Dedifferentiated amniotic fluid mesenchymal stem cell (primary cell): ENCODE results near the gene FOXO4.

ENCODE experiments used
- DNase-seq: peaks from one replicate; pipeline ENCODE4 v3.0.0-alpha.2; 2016; ENCODE audit errors: extremely low spot score

FOXO4 gene

GRCh38 chrX:71098951-71099506 is 3.4 kb downstream of the FOXO4 start:
- no peak for DNase-seq

GRCh38 chrX:71099736-71100135 is 4.1 kb downstream of the FOXO4 start:
- DNase-seq, result no peak

GRCh38 chrX:71100581-71101505 is 5.2 kb downstream of the FOXO4 start:
- DNase-seq, result no peak

GRCh38 chrX:71102292-71102691 is 6.6 kb downstream of the FOXO4 start:
- DNase-seq, result no peak

- DNase-seq, result no peak
These were observed 7.7 kb downstream of the FOXO4 start for GRCh38 chrX:71103110-71103983.

GRCh38 chrX:71105628-71106027 is 10.0 kb downstream of the FOXO4 start:
- DNase-seq, result no peak

GRCh38 chrX:71106427-71106826 is 10.8 kb downstream of the FOXO4 start, which contains the start of gene CXorf65:
Gene CXorf65, minus strand, starts transcription at chrX:71106740. Its CDS starts 184 bp downstream, at chrX:71106556.
- DNase-seq, result no peak

GRCh38 chrX:71107245-71107644 is 11.6 kb downstream of the FOXO4 start:
- no peak for DNase-seq

GRCh38 chrX:71107762-71108360 is 12.2 kb downstream of the FOXO4 start:
- DNase-seq, result no peak

- DNase-seq, result no peak
These were observed 13.4 kb downstream of the FOXO4 start for GRCh38 chrX:71109051-71109450.

GRCh38 chrX:71111141-71111843 is 15.6 kb downstream of the FOXO4 start, which contains the start of gene IL2RG:
Gene IL2RG, minus strand, starts transcription at chrX:71111577. Its CDS starts 38 bp downstream, at chrX:71111539.
- no peak for DNase-seq

GRCh38 chrX:71111921-71112431 is 16.3 kb downstream of the FOXO4 start:
- DNase-seq, result no peak

- DNase-seq, result no peak
These were observed 21.7 kb downstream of the FOXO4 start for GRCh38 chrX:71117358-71117757.

GRCh38 chrX:71118032-71118984 is 22.7 kb downstream of the FOXO4 start, which contains the start of gene MED12:
Gene MED12, plus strand, starts transcription at chrX:71118596. Its CDS starts 159 bp downstream, at chrX:71118755.
- peak; percentile 77 for DNase-seq

GRCh38 chrX:71118985-71119535 is 23.4 kb downstream of the FOXO4 start:
- no peak for DNase-seq

- DNase-seq, result no peak
These were observed 32.6 kb downstream of the FOXO4 start for GRCh38 chrX:71128166-71128833.

GRCh38 chrX:71128915-71129765 is 33.5 kb downstream of the FOXO4 start:
- DNase-seq, result no peak

GRCh38 chrX:71131510-71131909 is 35.9 kb downstream of the FOXO4 start:
- no peak for DNase-seq
